Measurements from ENCODE around the gene NADSYN1.

Gene NADSYN1

DNA sequence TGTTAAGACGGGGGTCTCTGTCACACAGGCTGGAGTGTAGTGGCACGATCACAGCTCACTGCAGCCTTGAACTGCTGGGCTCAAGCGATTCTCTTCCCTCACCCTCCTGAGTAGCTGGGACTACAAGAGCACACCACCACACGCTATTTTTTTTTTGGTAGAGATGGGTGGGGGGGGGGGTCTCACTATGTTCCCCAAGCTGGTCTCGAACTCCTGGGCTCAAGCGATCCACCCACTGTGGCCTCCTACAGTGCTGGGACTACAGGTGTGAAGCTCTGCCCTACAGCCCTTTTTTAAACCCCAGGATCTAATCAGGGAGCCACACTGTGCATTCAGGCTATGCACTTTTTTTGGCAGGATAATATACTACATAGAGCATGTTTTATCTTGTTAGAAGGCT is 3.4 kb upstream of the NADSYN1 start:
- TF ChIP-seq ZBTB7A (IDR thresholded peaks at IDR 0.05; ENCODE audit: low read depth) = no peak
- TF ChIP-seq FOXM1 (IDR thresholded peaks at IDR 0.05; ENCODE audit: borderline replicate concordance, low read depth) = no peak
- TF ChIP-seq MAX (IDR thresholded peaks at IDR 0.05) = no peak
- TF ChIP-seq NFIC (IDR thresholded peaks at IDR 0.05) = no peak
- TF ChIP-seq YY1 (IDR thresholded peaks at IDR 0.05; ENCODE audit: low read depth) = no peak
- TF ChIP-seq CEBPB (IDR thresholded peaks at IDR 0.05) = no peak
- TF ChIP-seq EGR1 (IDR thresholded peaks at IDR 0.05) = no peak
- TF ChIP-seq EP300 (IDR thresholded peaks at IDR 0.05; ENCODE audit: borderline replicate concordance) = no peak
- no peak for TF ChIP-seq TEAD4 (IDR thresholded peaks at IDR 0.05)
- TF ChIP-seq TAF1 (IDR thresholded peaks at IDR 0.05; ENCODE audit: low read depth) = no peak
- no peak for TF ChIP-seq RAD21 (IDR thresholded peaks at IDR 0.05; ENCODE audit: low read depth)

DNA sequence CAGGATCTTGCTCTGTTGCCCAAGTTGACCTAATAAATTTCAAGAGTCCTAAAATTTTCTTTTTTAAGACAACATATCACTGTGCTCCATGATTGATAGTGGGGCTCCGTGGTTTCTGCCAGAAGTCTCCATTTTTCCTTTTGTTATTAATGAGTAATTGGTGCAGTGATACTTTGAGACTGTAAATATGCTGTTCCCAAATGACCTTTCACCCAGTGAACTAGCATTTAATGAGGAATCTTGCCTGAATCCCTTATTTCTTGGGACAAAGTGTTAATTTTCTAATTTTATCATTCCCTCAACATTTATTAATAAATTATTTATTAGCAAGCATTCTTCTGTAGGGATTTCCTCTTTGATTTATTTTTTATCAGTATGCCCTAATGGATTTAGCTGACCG is 2.5 kb upstream of the NADSYN1 start:
- TF ChIP-seq ZBTB7A (IDR thresholded peaks at IDR 0.05; ENCODE audit: low read depth) (no peak), NFIC (IDR thresholded peaks at IDR 0.05) (no peak), RAD21 (IDR thresholded peaks at IDR 0.05; ENCODE audit: low read depth) (no peak), EP300 (IDR thresholded peaks at IDR 0.05; ENCODE audit: borderline replicate concordance) (no peak), MAX (IDR thresholded peaks at IDR 0.05) (no peak), TEAD4 (IDR thresholded peaks at IDR 0.05) (no peak), FOXM1 (IDR thresholded peaks at IDR 0.05; ENCODE audit: borderline replicate concordance, low read depth) (no peak), CEBPB (IDR thresholded peaks at IDR 0.05) (no peak), TAF1 (IDR thresholded peaks at IDR 0.05; ENCODE audit: low read depth) (no peak), TCF12 (IDR thresholded peaks at IDR 0.05; ENCODE audit: low read depth) (no peak), USF1 (IDR thresholded peaks at IDR 0.05) (no peak), YY1 (IDR thresholded peaks at IDR 0.05; ENCODE audit: low read depth) (no peak), CREB1 (IDR thresholded peaks at IDR 0.05; ENCODE audit: low read depth) (no peak), EGR1 (IDR thresholded peaks at IDR 0.05) (no peak)
- TF ChIP-seq, protein P1, sequence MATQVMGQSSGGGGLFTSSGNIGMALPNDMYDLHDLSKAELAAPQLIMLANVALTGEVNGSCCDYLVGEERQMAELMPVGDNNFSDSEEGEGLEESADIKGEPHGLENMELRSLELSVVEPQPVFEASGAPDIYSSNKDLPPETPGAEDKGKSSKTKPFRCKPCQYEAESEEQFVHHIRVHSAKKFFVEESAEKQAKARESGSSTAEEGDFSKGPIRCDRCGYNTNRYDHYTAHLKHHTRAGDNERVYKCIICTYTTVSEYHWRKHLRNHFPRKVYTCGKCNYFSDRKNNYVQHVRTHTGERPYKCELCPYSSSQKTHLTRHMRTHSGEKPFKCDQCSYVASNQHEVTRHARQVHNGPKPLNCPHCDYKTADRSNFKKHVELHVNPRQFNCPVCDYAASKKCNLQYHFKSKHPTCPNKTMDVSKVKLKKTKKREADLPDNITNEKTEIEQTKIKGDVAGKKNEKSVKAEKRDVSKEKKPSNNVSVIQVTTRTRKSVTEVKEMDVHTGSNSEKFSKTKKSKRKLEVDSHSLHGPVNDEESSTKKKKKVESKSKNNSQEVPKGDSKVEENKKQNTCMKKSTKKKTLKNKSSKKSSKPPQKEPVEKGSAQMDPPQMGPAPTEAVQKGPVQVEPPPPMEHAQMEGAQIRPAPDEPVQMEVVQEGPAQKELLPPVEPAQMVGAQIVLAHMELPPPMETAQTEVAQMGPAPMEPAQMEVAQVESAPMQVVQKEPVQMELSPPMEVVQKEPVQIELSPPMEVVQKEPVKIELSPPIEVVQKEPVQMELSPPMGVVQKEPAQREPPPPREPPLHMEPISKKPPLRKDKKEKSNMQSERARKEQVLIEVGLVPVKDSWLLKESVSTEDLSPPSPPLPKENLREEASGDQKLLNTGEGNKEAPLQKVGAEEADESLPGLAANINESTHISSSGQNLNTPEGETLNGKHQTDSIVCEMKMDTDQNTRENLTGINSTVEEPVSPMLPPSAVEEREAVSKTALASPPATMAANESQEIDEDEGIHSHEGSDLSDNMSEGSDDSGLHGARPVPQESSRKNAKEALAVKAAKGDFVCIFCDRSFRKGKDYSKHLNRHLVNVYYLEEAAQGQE (IDR thresholded peaks at IDR 0.05; ENCODE audit: low read depth) = no peak

DNA sequence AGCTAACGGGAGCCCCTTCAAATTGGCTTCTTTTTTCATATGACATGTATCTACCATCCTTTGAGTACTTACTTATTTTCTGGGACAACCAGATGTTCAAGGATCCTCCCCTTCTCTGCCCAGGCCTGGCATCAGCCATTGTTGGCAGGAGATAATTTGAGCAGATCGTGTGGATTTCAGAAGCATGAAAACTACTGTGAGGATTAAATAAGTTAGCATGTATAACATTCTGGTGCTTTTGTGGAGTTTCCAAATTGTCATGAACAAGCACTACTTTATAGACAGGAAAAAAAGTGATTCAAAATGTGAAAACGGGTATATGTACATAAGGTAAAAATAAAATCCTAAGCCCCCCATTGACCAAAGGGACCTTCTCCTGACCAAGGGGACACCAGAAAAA is 2.1 kb upstream of the NADSYN1 start:
- TF ChIP-seq EP300 (IDR thresholded peaks at IDR 0.05; ENCODE audit: borderline replicate concordance) (no peak), FOXM1 (IDR thresholded peaks at IDR 0.05; ENCODE audit: borderline replicate concordance, low read depth) (no peak), ZBTB7A (IDR thresholded peaks at IDR 0.05; ENCODE audit: low read depth) (no peak), YY1 (IDR thresholded peaks at IDR 0.05; ENCODE audit: low read depth) (no peak), MAX (IDR thresholded peaks at IDR 0.05) (no peak), RAD21 (IDR thresholded peaks at IDR 0.05; ENCODE audit: low read depth) (no peak), EGR1 (IDR thresholded peaks at IDR 0.05) (no peak), TEAD4 (IDR thresholded peaks at IDR 0.05) (no peak), TAF1 (IDR thresholded peaks at IDR 0.05; ENCODE audit: low read depth) (no peak), USF1 (IDR thresholded peaks at IDR 0.05) (no peak), TCF12 (IDR thresholded peaks at IDR 0.05; ENCODE audit: low read depth) (no peak), CEBPB (IDR thresholded peaks at IDR 0.05) (no peak), NFIC (IDR thresholded peaks at IDR 0.05) (no peak), CREB1 (IDR thresholded peaks at IDR 0.05; ENCODE audit: low read depth) (no peak)
- TF ChIP-seq, protein P1 (IDR thresholded peaks at IDR 0.05; ENCODE audit: low read depth) = no peak

- TF ChIP-seq, protein P1 (IDR thresholded peaks at IDR 0.05; ENCODE audit: low read depth) = no peak
- TF ChIP-seq NFIC (IDR thresholded peaks at IDR 0.05) = no peak
- no peak for TF ChIP-seq USF1 (IDR thresholded peaks at IDR 0.05)
- no peak for TF ChIP-seq CEBPB (IDR thresholded peaks at IDR 0.05)
- no peak for TF ChIP-seq YY1 (IDR thresholded peaks at IDR 0.05; ENCODE audit: low read depth)
- TF ChIP-seq ZBTB7A (IDR thresholded peaks at IDR 0.05; ENCODE audit: low read depth) = no peak
- no peak for TF ChIP-seq CREB1 (IDR thresholded peaks at IDR 0.05; ENCODE audit: low read depth)
- TF ChIP-seq RAD21 (IDR thresholded peaks at IDR 0.05; ENCODE audit: low read depth) = no peak
- TF ChIP-seq MAX (IDR thresholded peaks at IDR 0.05) = no peak
- TF ChIP-seq TCF12 (IDR thresholded peaks at IDR 0.05; ENCODE audit: low read depth) = no peak
- TF ChIP-seq TEAD4 (IDR thresholded peaks at IDR 0.05) = no peak
- TF ChIP-seq FOXM1 (IDR thresholded peaks at IDR 0.05; ENCODE audit: borderline replicate concordance, low read depth) = no peak
- no peak for TF ChIP-seq EP300 (IDR thresholded peaks at IDR 0.05; ENCODE audit: borderline replicate concordance)
Observed at GRCh38 chr11:71451596-71452198, 1.3 kb upstream of the NADSYN1 start.

Data from Ishikawa (cell line).